GM20431 (cell line): ENCODE data around the gene KIF18A.
"Not testable (repeated sequence)": the region's sequence is repeated elsewhere in the genome, so short reads cannot be mapped to it uniquely, and the experiment has no call there.

ENCODE experiments used
- in situ Hi-C: fragments of 300-500 bp; cut with MseI, MboI; formaldehyde crosslinking; loops from one replicate; pipeline ENCODE4 v1.15.0; 2020; ENCODE audit warnings: low sequenced_read_pairs; ENCODE audit not compliant: unreplicated experiment

KIF18A gene

DNA sequence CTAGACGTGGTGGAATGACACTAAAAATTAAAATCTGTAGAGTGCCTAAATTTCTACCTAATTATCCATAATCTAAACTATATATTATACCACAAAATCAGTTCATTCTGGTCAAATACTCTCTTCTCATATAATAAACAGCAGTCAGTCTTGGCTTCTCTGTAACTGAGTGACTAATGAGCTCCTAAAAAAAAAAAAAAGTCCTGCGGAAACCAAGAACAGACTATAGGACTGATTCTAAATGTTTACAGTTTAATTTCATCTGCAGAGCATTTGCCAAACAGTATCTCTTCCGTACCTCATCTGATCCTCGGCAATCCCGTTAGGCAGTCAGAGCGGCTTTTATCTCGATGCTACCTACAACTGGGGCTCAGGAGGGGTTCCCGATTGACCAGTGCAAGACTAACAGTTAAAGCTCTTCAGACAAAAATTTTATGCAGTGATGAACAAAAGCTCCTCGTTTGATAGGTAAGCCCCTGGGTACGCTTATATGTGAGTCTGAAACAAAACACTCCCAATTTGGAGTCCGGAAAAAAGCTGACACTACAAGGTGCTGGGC is 686 bp downstream of the KIF18A start:
- in situ Hi-C loops: no loop called here

DNA sequence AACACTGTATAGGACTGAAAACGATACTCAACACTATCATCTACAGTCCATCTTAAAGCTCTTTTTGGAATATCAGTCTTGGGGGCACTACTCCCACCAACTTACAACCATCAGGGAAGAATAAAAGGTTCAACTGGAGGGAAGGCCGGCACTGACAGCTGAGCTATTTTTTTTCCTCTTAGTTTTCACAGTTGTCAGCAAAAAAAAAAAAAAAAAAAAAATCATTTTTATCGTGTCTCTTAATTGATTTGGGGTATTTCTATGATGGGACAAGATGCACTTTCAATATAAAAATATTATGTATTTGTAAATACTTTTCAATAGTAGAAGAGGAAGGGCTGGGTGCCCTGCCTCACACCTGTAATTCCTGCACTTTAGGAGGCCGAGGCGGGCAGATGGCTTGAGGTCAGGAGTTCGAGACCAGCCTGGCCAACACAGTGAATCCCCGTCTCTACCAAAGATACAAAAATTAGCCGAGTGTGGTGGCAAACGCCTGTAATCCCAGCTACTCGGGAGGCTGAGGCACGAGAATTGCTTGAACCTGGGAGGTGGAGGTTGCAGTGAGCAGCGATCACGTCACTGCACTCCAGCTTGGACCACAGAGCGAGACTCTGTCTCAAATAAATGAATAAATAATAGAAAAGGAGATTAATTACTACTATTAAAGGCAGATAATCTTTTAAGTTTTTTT is 1.5 kb downstream of the KIF18A start:
- in situ Hi-C loops: no loop called here

DNA sequence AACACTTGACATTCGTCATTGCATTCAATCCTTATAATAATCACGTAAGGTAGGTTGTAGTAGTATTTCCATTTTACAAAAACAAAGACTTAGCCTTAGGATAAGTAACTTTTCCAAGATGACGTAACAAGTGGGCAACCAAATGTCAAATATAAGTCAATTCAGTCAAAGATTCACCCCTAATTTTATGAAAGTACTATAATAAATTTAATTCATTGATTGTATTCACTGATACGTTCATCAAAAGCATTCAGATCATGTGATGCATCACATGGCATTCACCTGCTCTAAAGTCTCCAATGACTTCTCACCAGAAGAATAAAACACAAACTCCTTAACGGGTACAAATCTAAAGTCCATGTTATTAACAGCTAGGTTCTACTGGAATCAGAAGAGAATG is 2.1 kb downstream of the KIF18A start:
- in situ Hi-C loops: no loop called here

GRCh38 chr11:28104984-28105383 is 3.0 kb downstream of the KIF18A start:
- in situ Hi-C loops: no loop called here

- in situ Hi-C loops: no loop called here
Measured at GRCh38 chr11:28104425-28104824, 3.5 kb downstream of the KIF18A start.

GRCh38 chr11:28102300-28102699 is 5.7 kb downstream of the KIF18A start:
- in situ Hi-C loops: not testable (repeated sequence)

DNA sequence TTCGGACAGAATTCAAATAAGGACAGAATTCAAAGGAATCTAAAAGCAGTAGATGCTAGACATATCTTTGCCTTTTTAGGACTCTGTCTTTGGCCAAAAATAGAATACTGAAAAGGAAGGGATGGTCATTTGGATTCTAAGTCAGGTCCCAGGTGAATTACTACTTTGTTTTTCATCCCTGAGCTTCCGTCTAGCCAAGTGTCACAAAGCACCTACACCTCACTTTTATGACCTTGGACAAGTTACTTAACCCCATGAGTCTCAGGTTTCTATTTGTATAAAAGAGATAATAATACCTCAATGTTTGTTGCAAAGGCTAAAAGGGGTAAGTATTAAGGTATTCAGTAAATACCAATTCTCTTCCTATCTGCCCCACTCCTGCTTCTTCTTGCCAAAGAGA is 7.3 kb downstream of the KIF18A start:
- in situ Hi-C loops: no loop called here

- in situ Hi-C loops: no loop called here
Measured at GRCh38 chr11:28099715-28100114, 8.2 kb downstream of the KIF18A start.

- in situ Hi-C loops: no loop called here
Measured at GRCh38 chr11:28098257-28098656, 9.7 kb downstream of the KIF18A start.

- in situ Hi-C loops: no loop called here
Measured at GRCh38 chr11:28092786-28093185, 15.2 kb downstream of the KIF18A start.

- in situ Hi-C loops: no loop called here
Measured at GRCh38 chr11:28090052-28090749, 17.8 kb downstream of the KIF18A start.

- in situ Hi-C loops: no loop called here
Measured at GRCh38 chr11:28089378-28089777, 18.6 kb downstream of the KIF18A start.

DNA sequence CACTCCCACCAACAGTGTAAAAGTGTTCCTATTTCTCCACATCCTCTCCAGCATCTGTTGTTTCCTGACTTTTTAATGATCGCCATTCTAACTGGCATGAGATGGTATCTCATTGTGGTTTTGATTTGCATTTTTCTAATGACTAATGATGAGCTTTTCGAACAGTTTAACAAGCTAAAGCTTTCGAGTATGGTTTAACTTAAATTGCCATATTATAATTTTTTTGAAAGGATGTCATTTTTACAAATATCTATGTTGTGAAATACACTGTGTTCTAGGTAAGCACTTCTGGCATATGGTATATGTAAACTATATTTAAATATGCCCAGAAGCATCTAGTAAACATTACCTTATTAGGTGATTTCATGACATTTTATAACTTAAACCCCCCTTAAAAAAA is 20.3 kb downstream of the KIF18A start:
- in situ Hi-C loops: not testable (repeated sequence)

GRCh38 chr11:28087192-28087591 is 20.8 kb downstream of the KIF18A start:
- in situ Hi-C loops: not testable (repeated sequence)

GRCh38 chr11:28086569-28086968 is 21.4 kb downstream of the KIF18A start:
- in situ Hi-C loops: no loop called here

DNA sequence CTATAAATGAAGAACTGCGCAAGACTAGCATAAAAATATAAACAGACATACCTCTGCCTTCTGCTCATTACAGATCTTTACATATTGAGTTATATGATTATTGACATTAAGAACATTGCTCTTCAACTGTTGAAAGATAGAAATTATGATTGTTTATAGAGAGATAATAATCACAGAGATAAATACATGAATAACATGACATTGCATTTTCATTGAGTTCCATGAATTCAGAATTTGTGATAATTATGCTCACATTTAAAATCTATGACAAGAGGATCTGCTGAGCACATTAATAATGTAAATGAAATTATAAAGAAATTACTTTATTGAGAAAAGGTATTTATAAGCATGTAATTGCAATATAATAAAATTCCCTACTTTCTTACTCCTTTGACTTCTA is 24.8 kb downstream of the KIF18A start:
- in situ Hi-C loops: no loop called here

DNA sequence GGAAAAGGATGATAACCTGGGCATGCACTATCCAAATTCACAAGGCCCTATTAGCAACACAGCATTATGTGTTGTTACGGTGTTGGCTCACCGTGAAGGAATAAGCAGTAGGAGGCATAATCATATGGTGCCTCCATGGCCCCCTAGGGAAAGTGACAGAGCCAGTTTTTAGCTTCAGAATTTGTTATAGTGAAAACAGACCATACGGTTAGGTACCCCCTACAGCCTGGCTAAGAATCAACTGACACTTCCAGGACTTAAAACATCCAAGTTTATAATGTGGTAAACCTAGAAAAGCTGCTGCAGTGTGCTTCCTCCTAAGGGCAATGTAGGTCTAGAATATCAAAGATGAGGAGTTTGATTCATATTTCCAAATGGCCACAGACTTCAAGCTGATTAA is 30.4 kb downstream of the KIF18A start:
- in situ Hi-C loops: no loop called here

GRCh38 chr11:28072321-28072720 is 35.6 kb downstream of the KIF18A start:
- in situ Hi-C loops: no loop called here

- in situ Hi-C loops: no loop called here
Measured at GRCh38 chr11:28071305-28071704, 36.7 kb downstream of the KIF18A start.

DNA sequence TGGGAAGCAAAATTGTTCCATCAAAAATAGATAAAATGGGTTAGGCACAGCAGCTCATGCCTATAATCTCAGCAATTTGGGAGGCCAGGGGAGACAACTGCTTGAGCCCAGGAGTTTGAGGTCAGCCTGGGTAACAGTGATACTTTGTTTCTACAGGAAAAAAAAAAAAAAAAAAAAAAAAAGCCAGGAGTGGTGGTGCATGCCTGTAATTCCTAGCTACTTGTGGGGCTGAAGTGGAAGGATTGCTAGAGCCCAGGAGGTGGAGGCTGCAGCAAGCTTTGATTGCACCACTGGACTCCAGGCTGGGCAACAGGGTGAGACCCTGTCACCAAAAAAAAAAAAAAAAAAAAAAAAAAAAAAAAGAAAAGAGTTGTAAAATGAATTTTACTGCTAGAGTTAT is 49.6 kb downstream of the KIF18A start:
- in situ Hi-C loops: no loop called here

GRCh38 chr11:28054821-28055220 is 53.1 kb downstream of the KIF18A start:
- in situ Hi-C loops: no loop called here
